ENCODE measurements around the gene SLK. TPM values are rescaled to one million over a fixed set of nuclear protein-coding genes. Genes with fewer than 3 reads are reported as not detected.
A peak's percentile ranks its signal among the peaks of the same experiment; 100 is the strongest.

SLK gene
- total RNA-seq, 1 donor from 2014 or later = 42.7 TPM

DNA sequence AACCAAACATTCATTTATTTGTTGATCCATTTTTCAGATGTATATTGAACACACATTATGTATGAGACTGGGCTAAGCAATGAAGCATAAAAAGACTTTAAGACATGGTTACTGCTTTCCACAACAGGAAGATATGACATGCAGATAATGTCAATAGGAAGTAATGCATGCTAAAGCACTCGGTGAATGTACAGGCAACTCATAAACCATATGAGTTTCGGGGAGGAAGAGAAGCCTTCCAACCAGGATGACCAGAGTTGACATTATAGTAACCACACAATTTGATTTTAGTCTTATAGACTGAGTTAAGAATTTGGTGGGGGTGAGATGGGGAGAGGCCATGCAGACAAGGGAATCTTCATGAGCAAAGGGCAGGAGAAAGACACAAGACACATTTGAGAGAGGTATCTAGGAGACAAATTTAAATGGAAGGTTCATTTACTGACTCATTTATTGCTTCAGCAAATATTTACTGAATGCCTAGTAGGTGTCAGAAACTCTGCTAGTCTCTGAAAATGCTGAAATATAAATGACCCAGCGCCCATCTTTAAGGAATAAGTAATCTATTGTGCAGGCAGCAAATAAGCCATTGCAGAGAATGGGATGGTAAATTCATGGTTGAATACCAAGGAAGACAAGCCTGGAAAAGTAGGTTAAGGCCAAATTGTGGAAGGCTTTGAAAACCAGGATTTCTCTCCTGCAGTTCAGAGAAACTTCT lies 19.0 kb upstream of the SLK start:
- no peaks in the 10 kb centered on the region for H3F3A ChIP-seq (ENCODE audit: low read depth)
- no peaks in the 10 kb centered on the region for H3K27me3 ChIP-seq
- no peaks in the 10 kb centered on the region for H3K36me3 Mint-ChIP-seq
- no peak overlapping the region for H3K27ac ChIP-seq
- H3K4me2 ChIP-seq = no peak overlapping the region
- H3K27ac Mint-ChIP-seq = no peak overlapping the region
- H3K4me3 Mint-ChIP-seq = no peak overlapping the region
- no peak overlapping the region for H3K4me3 ChIP-seq
- H3K36me3 ChIP-seq = no peaks in the 10 kb centered on the region
- peaks cover 18% of the 10 kb centered on the region for H3K4me1 ChIP-seq
- no peaks in the 10 kb centered on the region for H3K79me2 ChIP-seq (ENCODE audit: low read depth)
- H3K9ac ChIP-seq = no peak overlapping the region
- no peak for DNase-seq (ENCODE audit: low spot score)
- peak overlapping the region; percentile 31 for H2AFZ ChIP-seq (replicated peaks)
- no peaks in the 10 kb centered on the region for H3K9me3 ChIP-seq (ENCODE audit: low read depth)
- TF ChIP-seq, protein P1, sequence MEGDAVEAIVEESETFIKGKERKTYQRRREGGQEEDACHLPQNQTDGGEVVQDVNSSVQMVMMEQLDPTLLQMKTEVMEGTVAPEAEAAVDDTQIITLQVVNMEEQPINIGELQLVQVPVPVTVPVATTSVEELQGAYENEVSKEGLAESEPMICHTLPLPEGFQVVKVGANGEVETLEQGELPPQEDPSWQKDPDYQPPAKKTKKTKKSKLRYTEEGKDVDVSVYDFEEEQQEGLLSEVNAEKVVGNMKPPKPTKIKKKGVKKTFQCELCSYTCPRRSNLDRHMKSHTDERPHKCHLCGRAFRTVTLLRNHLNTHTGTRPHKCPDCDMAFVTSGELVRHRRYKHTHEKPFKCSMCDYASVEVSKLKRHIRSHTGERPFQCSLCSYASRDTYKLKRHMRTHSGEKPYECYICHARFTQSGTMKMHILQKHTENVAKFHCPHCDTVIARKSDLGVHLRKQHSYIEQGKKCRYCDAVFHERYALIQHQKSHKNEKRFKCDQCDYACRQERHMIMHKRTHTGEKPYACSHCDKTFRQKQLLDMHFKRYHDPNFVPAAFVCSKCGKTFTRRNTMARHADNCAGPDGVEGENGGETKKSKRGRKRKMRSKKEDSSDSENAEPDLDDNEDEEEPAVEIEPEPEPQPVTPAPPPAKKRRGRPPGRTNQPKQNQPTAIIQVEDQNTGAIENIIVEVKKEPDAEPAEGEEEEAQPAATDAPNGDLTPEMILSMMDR (IDR thresholded peaks at IDR 0.05) = no peak
- TF ChIP-seq EZH2phosphoT487 (IDR thresholded peaks at IDR 0.05) (no peak), EZH2 (IDR thresholded peaks at IDR 0.05) (no peak)
- no peaks in the 10 kb centered on the region for H4K20me1 ChIP-seq (ENCODE audit: low read depth)
- H3K4me1 Mint-ChIP-seq = peaks cover 10% of the 10 kb centered on the region
- H3K27me3 Mint-ChIP-seq (ENCODE audit: insufficient read depth, low read depth) = peaks cover under 1% of the 10 kb centered on the region
- no peaks in the 10 kb centered on the region for H3K9me3 Mint-ChIP-seq

DNA sequence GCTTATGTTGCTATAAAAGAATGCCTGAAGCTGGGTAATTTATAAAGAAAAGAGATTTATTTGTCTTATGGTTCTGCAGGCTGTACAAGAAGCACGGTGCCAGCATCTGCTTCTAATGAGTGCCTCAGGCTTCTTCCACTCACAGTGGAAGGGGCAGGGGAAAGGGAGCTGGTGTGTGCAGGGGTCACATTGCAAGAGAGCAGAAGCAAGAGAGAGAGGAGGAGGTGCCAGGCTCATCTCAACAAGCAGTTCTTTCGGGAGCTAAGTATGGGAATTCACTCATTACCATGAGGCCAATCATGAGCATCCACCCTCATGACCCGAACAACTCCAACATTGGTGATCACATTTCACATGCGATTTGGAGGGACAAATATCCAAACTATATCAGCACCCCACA lies 17.2 kb upstream of the SLK start:
- Mint-ChIP-seq H3K27me3 (ENCODE audit: insufficient read depth, low read depth) (no peaks in the 10 kb centered on the region), H3K4me3 (no peak overlapping the region), H3K4me1 (peaks cover 10% of the 10 kb centered on the region), H3K36me3 (peaks cover 2% of the 10 kb centered on the region), H3K9me3 (peaks cover 6% of the 10 kb centered on the region), H3K27ac (no peak overlapping the region)
- H3K36me3 ChIP-seq = no peaks in the 10 kb centered on the region
- H3K4me3 ChIP-seq = no peak overlapping the region
- peak overlapping the region; percentile 44 for H2AFZ ChIP-seq (replicated peaks)
- H3K27me3 ChIP-seq = no peaks in the 10 kb centered on the region
- H3K27ac ChIP-seq = no peak overlapping the region
- H3K79me2 ChIP-seq (ENCODE audit: low read depth) = no peaks in the 10 kb centered on the region
- no peak for DNase-seq (ENCODE audit: low spot score)
- no peak overlapping the region for H3K9ac ChIP-seq
- H3K4me2 ChIP-seq = no peak overlapping the region
- H4K20me1 ChIP-seq (ENCODE audit: low read depth) = no peaks in the 10 kb centered on the region
- peaks cover 18% of the 10 kb centered on the region for H3K4me1 ChIP-seq
- H3K9me3 ChIP-seq (ENCODE audit: low read depth) = no peaks in the 10 kb centered on the region
- H3F3A ChIP-seq (ENCODE audit: low read depth) = no peaks in the 10 kb centered on the region
- TF ChIP-seq EZH2 (IDR thresholded peaks at IDR 0.05) (no peak), EZH2phosphoT487 (IDR thresholded peaks at IDR 0.05) (no peak)
- TF ChIP-seq, protein P1 (IDR thresholded peaks at IDR 0.05) = no peak

DNA sequence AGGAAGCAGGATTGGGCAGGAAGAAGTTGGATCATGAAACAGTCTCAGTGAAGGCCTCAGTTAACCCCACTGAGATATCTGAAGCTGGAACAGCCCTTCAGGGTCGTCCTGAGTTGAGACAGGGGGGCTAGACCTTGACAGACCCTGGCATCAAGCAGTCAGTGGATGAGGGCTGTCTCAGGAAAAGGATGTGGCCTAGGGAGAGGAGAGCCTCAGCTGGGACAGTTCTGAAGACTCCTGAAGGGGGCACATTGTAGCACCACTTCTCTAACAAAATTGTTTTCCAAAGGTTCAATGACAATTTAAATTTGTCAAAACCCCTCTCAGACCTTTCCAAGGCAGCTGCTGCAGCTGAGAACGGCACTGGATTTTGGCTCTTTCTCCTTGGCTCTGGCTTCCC lies 15.8 kb upstream of the SLK start:
- Histone ChIP-seq H4K20me1 (ENCODE audit: low read depth) (no peaks in the 10 kb centered on the region), H2AFZ (replicated peaks) (peak overlapping the region; percentile 81), H3K4me1 (peaks cover 18% of the 10 kb centered on the region), H3K9me3 (ENCODE audit: low read depth) (no peaks in the 10 kb centered on the region), H3K27me3 (no peaks in the 10 kb centered on the region), H3K36me3 (no peaks in the 10 kb centered on the region), H3F3A (ENCODE audit: low read depth) (no peaks in the 10 kb centered on the region), H3K4me2 (no peak overlapping the region), H3K27ac (no peak overlapping the region), H3K9ac (no peak overlapping the region), H3K79me2 (ENCODE audit: low read depth) (no peaks in the 10 kb centered on the region), H3K4me3 (no peak overlapping the region)
- Mint-ChIP-seq H3K4me1 (peaks cover 10% of the 10 kb centered on the region), H3K27me3 (ENCODE audit: insufficient read depth, low read depth) (no peaks in the 10 kb centered on the region), H3K36me3 (peaks cover 2% of the 10 kb centered on the region), H3K27ac (no peak overlapping the region), H3K9me3 (peaks cover 8% of the 10 kb centered on the region), H3K4me3 (no peak overlapping the region)
- TF ChIP-seq, protein P1 (IDR thresholded peaks at IDR 0.05) = no peak
- no peak for TF ChIP-seq EZH2phosphoT487 (IDR thresholded peaks at IDR 0.05)
- TF ChIP-seq EZH2 (IDR thresholded peaks at IDR 0.05) = no peak
- no peak for DNase-seq (ENCODE audit: low spot score)

Measured in neural progenitor cell (in vitro differentiated cells).